LNCAP (cell line): Measurements from ENCODE around the gene TNS3.

Source experiments
- TF ChIP-seq, protein P1 (sequence below): fragments of 450-650 bp; IDR thresholded peaks from 2 replicates; pipeline ENCODE4 v1.5.1; 2017; ENCODE audit warnings: mild to moderate bottlenecking

TNS3 gene

DNA sequence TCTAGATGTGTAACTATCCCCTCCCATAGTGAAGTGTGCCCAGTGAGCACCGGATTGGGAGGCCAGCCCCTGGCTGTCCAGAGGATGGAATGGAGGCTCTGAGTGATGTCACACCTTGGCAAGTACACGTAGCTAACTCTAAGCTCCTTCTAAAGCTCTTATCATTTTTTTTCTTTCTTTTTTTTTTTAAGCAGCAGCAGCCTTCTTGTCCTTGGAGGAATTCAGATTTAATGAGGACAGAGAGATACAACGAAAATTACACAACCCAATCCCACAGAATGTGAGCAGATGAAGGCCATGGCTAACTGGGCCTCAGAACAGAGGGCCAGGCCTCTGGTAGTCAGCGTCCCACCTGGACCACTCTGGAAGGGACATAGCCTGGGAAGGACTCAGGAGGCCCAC lies 11.3 kb downstream of the TNS3 start:
- TF ChIP-seq, protein P1, sequence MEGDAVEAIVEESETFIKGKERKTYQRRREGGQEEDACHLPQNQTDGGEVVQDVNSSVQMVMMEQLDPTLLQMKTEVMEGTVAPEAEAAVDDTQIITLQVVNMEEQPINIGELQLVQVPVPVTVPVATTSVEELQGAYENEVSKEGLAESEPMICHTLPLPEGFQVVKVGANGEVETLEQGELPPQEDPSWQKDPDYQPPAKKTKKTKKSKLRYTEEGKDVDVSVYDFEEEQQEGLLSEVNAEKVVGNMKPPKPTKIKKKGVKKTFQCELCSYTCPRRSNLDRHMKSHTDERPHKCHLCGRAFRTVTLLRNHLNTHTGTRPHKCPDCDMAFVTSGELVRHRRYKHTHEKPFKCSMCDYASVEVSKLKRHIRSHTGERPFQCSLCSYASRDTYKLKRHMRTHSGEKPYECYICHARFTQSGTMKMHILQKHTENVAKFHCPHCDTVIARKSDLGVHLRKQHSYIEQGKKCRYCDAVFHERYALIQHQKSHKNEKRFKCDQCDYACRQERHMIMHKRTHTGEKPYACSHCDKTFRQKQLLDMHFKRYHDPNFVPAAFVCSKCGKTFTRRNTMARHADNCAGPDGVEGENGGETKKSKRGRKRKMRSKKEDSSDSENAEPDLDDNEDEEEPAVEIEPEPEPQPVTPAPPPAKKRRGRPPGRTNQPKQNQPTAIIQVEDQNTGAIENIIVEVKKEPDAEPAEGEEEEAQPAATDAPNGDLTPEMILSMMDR = no peak

DNA sequence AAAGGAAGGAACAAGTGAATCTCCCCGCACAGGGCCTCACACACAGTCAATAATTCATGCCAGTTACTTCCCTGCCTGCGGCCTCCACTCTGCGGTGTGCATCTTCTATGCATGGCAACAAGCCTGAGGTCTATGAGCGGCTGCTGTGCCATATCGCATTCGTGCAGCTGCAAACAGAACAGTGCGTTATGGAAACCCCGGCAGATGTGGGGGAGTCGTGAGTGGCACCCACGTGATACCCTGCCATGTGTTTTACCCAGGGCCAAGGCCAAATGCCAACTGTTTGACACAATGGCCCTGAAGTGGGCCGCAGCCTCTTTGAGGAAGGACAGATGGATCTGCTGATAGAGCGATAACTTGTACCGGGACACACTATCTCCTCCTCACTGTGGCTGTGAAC lies 13.4 kb downstream of the TNS3 start:
- TF ChIP-seq, protein P1 = no peak

DNA sequence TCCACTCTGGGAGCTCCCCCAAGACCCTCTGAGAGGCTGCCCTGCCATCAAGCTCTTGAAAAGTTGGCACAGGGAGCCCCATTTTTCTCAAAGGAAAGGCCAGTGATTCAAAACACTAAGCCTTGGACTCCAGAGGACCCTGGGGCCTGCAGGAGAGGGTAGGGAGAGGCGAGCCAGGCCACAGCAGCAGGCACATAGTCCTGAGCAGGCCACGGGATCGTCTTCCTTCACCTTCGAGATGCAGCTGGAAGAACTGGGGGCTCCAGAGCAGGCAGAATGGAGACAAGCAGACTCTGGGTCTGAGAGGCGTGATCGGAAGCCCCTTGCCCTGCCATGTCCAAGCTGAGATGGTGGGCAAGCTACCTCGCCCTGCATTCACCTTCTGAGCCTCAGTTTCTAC lies 13.9 kb downstream of the TNS3 start:
- TF ChIP-seq, protein P1 = no peak

DNA sequence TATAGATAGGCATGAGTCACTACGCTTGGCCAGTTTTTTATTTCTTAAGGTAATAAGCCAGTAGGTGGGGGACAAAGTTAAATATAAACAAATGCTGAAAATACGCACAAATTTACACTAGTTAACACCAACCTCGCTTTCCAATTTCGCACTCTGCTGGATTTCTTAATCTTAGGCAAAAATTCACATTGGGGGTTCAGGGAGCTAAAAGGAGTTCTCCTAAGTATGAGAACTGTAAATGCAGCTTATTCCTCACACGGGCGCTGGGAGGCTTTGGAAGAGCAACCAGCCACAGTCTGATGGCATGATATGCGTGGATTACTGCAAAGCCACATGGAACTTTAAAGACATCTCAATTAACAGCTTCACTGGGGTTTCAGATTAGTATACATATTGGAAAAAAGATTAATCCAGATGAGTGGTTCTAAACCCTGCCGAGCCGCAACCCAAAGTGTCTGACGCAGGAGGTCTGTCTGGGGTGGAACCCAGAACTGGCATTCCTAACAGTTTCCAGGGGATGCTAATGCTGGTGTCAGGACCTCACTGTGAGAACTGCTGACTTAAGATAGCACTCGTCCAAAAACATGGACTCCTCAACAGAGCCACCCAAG lies 16.2 kb downstream of the TNS3 start:
- TF ChIP-seq, protein P1 = no peak

DNA sequence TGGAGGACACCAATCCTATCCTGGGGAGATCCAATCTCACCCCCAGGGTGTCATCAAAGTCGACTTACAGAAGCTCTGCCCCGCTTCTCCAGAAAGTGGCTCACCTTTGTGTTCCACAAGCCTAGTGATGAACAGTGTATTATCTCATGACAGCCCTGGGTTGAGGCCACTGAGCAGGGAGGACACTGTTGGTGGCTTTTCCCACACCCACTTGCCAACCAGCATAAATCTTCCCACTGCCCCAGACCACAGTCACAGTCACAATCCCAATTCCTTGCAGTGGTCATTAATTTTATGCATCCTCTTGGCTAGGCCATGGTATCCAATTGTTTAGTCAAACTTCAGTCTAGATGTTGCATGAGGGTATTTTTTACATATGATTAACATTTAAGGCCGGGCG lies 18.4 kb downstream of the TNS3 start:
- TF ChIP-seq, protein P1 = no peak

DNA sequence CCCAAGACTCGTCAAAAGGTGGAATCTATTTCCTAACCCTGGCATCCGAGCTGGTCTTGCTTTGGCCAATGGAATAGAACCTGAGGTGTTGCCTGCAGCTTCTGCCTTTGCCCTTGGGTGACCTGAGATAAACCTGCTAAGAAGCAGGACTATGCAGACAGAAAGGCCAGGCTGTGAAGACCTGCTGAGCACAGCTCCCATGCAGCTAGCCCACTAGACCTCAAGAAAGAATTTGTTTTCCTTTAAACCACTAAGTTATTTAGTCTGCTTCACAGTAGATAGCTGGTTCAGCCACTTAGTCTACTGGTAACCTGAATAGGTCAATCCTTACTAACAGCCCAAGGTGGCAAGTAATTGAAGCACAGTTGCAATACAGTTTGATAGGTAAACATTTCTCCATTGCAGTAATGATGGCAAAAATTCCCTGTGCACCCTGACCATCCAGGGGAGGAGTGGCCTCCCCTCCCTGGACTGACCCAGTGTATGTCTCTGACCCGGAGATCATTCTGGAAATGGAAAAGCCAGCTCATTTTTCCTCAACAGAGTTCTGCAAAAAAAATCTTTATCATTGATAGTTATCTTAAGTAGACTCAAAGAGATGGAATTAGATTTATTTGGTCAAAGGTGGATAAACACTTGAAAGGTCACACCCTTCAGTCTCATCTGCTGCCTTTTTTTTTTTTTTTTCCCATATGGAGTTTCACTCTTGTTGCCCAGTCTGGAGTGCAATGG lies 20.0 kb downstream of the TNS3 start:
- TF ChIP-seq, protein P1 = no peak

DNA sequence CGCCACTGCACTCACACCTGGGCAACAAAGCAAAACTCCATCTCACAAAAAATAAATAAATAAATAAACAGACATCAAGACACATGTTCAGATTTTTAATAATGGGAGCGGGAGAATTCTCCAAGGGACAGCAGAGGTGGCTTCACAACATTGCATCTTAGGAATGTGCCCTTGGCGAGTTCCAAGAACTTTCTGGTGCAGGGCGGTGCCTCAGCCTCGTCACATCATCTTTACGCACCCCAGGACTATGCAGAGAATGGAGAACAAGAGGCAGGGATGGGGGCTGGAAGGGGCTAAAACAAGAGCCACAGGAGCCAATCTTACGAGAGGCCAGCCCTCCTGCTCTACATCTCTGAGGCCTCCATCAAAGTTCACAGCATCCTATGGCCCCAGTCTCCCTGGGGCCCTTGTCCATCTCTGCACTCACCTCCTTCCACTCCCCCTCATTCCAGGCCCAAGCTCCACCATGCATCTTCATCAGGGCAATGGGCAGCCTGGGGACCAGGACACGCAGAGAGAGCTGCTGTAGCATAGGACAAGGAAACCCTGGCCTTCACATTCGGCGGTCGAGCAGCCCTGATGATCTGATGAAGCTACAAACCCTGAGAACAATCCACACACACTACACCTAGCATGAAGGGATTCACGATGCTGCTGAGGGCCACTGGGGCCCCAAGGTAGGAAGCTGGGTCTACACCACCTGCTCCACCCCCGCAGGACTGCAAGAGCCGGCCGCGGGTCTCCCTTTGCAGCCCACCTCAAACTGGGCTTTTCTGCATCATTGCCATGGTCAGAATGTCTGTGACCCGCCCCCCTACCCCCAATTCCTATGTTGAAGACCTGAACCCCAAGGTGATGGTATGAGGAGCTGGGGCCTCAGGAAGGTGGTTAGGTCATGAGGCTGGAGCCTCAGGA lies 22.3 kb downstream of the TNS3 start:
- TF ChIP-seq, protein P1 = no peak
